HCT116 (cell line): ENCODE measurements around the gene SHANK1. TPM values are rescaled to one million over a fixed set of nuclear protein-coding genes. Genes with fewer than 3 reads are reported as not detected.
"Not testable (repeated sequence)": the region's sequence is repeated elsewhere in the genome, so short reads cannot be mapped to it uniquely, and the experiment has no call there.

Experiments used
- ATAC-seq: fragments of 200-7000 bp; cut with Tn5 transposase; 2 replicates; pipeline ENCODE4 v1.9.1; 2020; ENCODE audit warnings: mild to moderate bottlenecking, moderate library complexity
- BruUV-seq: library from RNA; stranded (reverse); fragments of 400-500 nt; replicated peaks from 2 replicates; lab custom pipeline; 2021; lab: Mats Ljungman, UMichigan
- CTCF ChIA-PET: fragments of 300-600 bp; sonication (Branson Sonifier 250); formaldehyde crosslinking; loops from one replicate; lab custom pipeline; 2021; ENCODE audit warnings: antibody characterized with exemption; lab: Charles Lee
- POLR2A ChIA-PET: fragments of 300-600, 350-600 bp; sonication (Branson Sonifier 250); formaldehyde crosslinking; loops from one replicate; lab custom pipeline; 2021; ENCODE audit warnings: antibody characterized with exemption; lab: Charles Lee
- RAD21 ChIA-PET, 2 experiments: fragments of 300-600 bp; sonication (Branson Sonifier 250); formaldehyde crosslinking; loops; one replicate each; lab custom pipeline; 2023; ENCODE audit warnings: low total read pairs in 2 of 2; ENCODE audit not compliant: uncharacterized antibody in 2 of 2, unreplicated experiment in 2 of 2, low non-redundant PET in 1 of 2; lab: Charles Lee
- DNase-seq: peaks from one replicate; pipeline ENCODE4 v3.0.0-alpha.2; 2010; ENCODE audit warnings: low read depth, low spot score
- H2AFZ ChIP-seq: fragments of 200-600 bp; shearing (Covaris generic), sonication (generic); 2 replicates; pipeline ENCODE4 v1.6.1; 2017; ENCODE audit warnings: low read depth, mixed run types, mixed read lengths, antibody characterized with exemption, low read length; ENCODE audit not compliant: poor library complexity, severe bottlenecking
- H3K27ac ChIP-seq: 2 replicates; pipeline ENCODE4 v1.5.1; 2012; ENCODE audit warnings: low read depth, low read length
- H3K27me3 ChIP-seq: fragments of 200-600 bp; sonication (generic); 2 replicates; pipeline ENCODE4 v1.6.1; 2016; ENCODE audit warnings: mixed run types, low read length, mixed read lengths; ENCODE audit not compliant: insufficient read depth
- H3K36me3 ChIP-seq, 2 experiments: fragments of 200-500 bp in 1 of 2; fragments of 200-600 bp in 1 of 2; sonication (Bioruptor generic) in 1 of 2; sonication (generic) in 1 of 2; 2 replicates each; pipeline versions ENCODE4 v1.5.1 to v1.6.1; 2014 to 2016; ENCODE audit warnings: low read length in 2 of 2, inconsistent platforms in 1 of 2, mixed read lengths in 1 of 2, mixed run types in 1 of 2; ENCODE audit not compliant: insufficient read depth in 2 of 2, control insufficient read depth in 1 of 2
- H3K4me1 ChIP-seq, 2 experiments: fragments of 200-600 bp in 1 of 2; sonication (generic) in 1 of 2; 2 replicates each; pipeline versions ENCODE4 v1.5.1 to v1.6.1; 2012 to 2017; ENCODE audit warnings: low read length in 2 of 2, inconsistent platforms in 1 of 2, mild to moderate bottlenecking in 1 of 2, mixed read lengths in 1 of 2, mixed run types in 1 of 2, moderate library complexity in 1 of 2; ENCODE audit not compliant: insufficient read depth in 2 of 2, control insufficient read depth in 1 of 2
- H3K4me2 ChIP-seq: fragments of 200-600 bp; sonication (generic); 2 replicates; pipeline ENCODE4 v1.6.1; 2017; ENCODE audit warnings: mixed run types, low read length, mixed read lengths
- H3K4me3 ChIP-seq, 2 experiments: fragments of 200-600 bp in 1 of 2; sonication (generic) in 1 of 2; replicated peaks in 1 of 2; 2 replicates each; pipeline ENCODE4 v1.5.1; 2011 to 2016; ENCODE audit warnings: low read length in 2 of 2, control low read depth in 1 of 2, low read depth in 1 of 2, mild to moderate bottlenecking in 1 of 2, mixed read lengths in 1 of 2, mixed run types in 1 of 2
- H3K79me2 ChIP-seq: fragments of 200-600 bp; sonication (generic); 2 replicates; pipeline ENCODE4 v1.6.1; 2017; ENCODE audit warnings: mild to moderate bottlenecking, mixed run types, low read length, moderate library complexity, mixed read lengths; ENCODE audit not compliant: insufficient read depth
- H3K9ac ChIP-seq: fragments of 200-600 bp; sonication (generic); 2 replicates; pipeline ENCODE4 v1.6.1; 2016; ENCODE audit warnings: low read length, mixed read lengths
- H3K9me2 ChIP-seq: fragments of 200-600 bp; sonication (generic), shearing (Covaris generic); 2 replicates; pipeline ENCODE4 v1.6.1; 2017; ENCODE audit warnings: mixed run types, mild to moderate bottlenecking, moderate library complexity; ENCODE audit not compliant: insufficient read depth
- H3K9me3 ChIP-seq, 2 experiments: fragments of 200-500 bp in 1 of 2; fragments of 200-600 bp in 1 of 2; sonication (Bioruptor generic) in 1 of 2; sonication (generic) in 1 of 2; 2 replicates each; pipeline ENCODE4 v1.6.1; 2014 to 2017; ENCODE audit warnings: low read length in 2 of 2, mixed read lengths in 2 of 2, inconsistent platforms in 1 of 2, low read depth in 1 of 2, mild to moderate bottlenecking in 1 of 2, mixed run types in 1 of 2, moderate library complexity in 1 of 2; ENCODE audit not compliant: control insufficient read depth in 1 of 2, insufficient read depth in 1 of 2
- H4K20me1 ChIP-seq: fragments of 200-600 bp; sonication (generic), shearing (Covaris generic); 2 replicates; pipeline ENCODE4 v1.6.1; 2017; ENCODE audit warnings: mixed run types, mild to moderate bottlenecking, moderate library complexity; ENCODE audit not compliant: insufficient read depth
- ELF1 ChIP-seq: IDR thresholded peaks from 2 replicates; pipeline ENCODE4 v1.6.1; 2012; ENCODE audit warnings: low read depth, borderline replicate concordance
- MAX ChIP-seq: IDR thresholded peaks from 2 replicates; pipeline ENCODE4 v1.6.1; 2012
- POLR2A ChIP-seq: IDR thresholded peaks from 2 replicates; pipeline ENCODE4 v1.7.0; 2011; ENCODE audit warnings: borderline replicate concordance; ENCODE audit not compliant: insufficient read depth, insufficient read length; ENCODE audit errors: extremely low read depth
- POLR2AphosphoS5 ChIP-seq: IDR thresholded peaks from 2 replicates; pipeline ENCODE4 v1.6.1; 2011; ENCODE audit warnings: mild to moderate bottlenecking, low read depth, low read length, moderate library complexity
- SRF ChIP-seq: IDR thresholded peaks from 2 replicates; pipeline ENCODE4 v1.6.1; 2012; ENCODE audit warnings: low read depth
- ZFX ChIP-seq: fragments of 450-650 bp; IDR thresholded peaks from 2 replicates; pipeline ENCODE4 v1.6.1; 2017
- ZNF274 ChIP-seq: fragments of 200-500 bp; sonication (Bioruptor generic); IDR thresholded peaks from 2 replicates; pipeline ENCODE4 v1.6.1; 2014; ENCODE audit warnings: mild to moderate bottlenecking, low read depth, low read length, inconsistent platforms
- intact Hi-C: fragments of 100-400 bp; cut with micrococcal nuclease; formaldehyde crosslinking; loops from 2 replicates; pipeline ENCODE4 v1.10.0; 2022
- total RNA-seq: library from RNA; stranded (reverse); gene quantifications from one replicate; pipeline ENCODE4 v1.2.1, GENCODE V29; 2021; ENCODE audit not compliant: unreplicated experiment

The SHANK1 gene
- total RNA-seq, 1 experiment from 2014 or later, result 3.0 TPM

GRCh38 chr19:50767263-50767662 lies 47.7 kb upstream of the SHANK1 start:
- BruUV-seq, H3K27me3 ChIP-seq, POLR2A ChIA-PET, CTCF ChIA-PET, H3K4me3 ChIP-seq, H4K20me1 ChIP-seq, H3K4me1 ChIP-seq, H3K27ac ChIP-seq, H3K79me2 ChIP-seq, H3K9me3 ChIP-seq, H3K4me2 ChIP-seq, H2AFZ ChIP-seq, DNase-seq, intact Hi-C loops, H3K36me3 ChIP-seq, H3K9ac ChIP-seq, H3K9me2 ChIP-seq: not testable (repeated sequence)
- RAD21 ChIA-PET, result interaction anchor here in 1 of 2 experiments (0.7 kb wide), 1 partner anchor 10 kb away, joined by 3 read pairs; no protein-coding TSS in a partner anchor
- TF ChIP-seq MAX, result peak; percentile 45; the same call in 1 of the 2 replicates
- peak; percentile 62; the same call in 1 of the 2 replicates for ATAC-seq

DNA sequence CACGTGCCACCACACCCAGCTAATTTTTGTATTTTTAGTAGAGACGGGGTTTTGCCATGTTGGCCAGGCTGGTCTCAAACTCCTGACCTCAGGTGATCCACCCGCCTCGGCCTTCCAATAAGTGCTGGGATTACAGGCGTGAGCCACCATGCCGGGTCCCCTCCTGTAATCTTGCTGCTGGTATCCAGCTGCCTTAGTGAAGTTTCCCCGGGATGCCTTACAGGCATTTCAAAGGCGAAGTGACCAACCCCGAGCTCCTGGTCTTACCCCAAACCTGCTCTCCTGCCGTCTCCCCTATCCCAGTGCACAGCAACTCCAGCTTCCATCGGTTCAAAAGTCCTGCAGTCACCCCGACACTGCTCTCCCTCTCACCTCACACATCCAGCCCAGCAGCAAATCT lies 47.1 kb upstream of the SHANK1 start:
- H2AFZ ChIP-seq, H3K79me2 ChIP-seq, H3K9ac ChIP-seq, H3K9me2 ChIP-seq, H3K4me2 ChIP-seq, POLR2A ChIA-PET, ATAC-seq, H3K36me3 ChIP-seq, H3K4me3 ChIP-seq, RAD21 ChIA-PET, H3K27ac ChIP-seq, H3K9me3 ChIP-seq, H4K20me1 ChIP-seq, CTCF ChIA-PET, H3K27me3 ChIP-seq, DNase-seq, intact Hi-C loops, BruUV-seq: not testable (repeated sequence)
- H3K4me1 ChIP-seq, result peaks cover 0 to 12% of the 10 kb centered on the region in 2 experiments; a peak in 1 of 4 replicates

- Histone ChIP-seq H3K27ac (no peak overlapping the region), H2AFZ (no peak overlapping the region), H3K79me2 (no peaks in the 10 kb centered on the region), H3K27me3 (no peaks in the 10 kb centered on the region), H3K36me3 (no peaks in the 10 kb centered on the region), H3K9me3 (no peaks in the 10 kb centered on the region), H3K4me1 (peaks cover 0 to 17% of the 10 kb centered on the region in 2 experiments; a peak in 2 of 4 replicates), H4K20me1 (no peaks in the 10 kb centered on the region), H3K4me2 (no peak overlapping the region), H3K9ac (no peak overlapping the region), H3K9me2 (no peaks in the 10 kb centered on the region), H3K4me3 (no peak overlapping the region)
- BruUV-seq, result no TSS peak
- ATAC-seq (no peak), DNase-seq (no peak)
- intact Hi-C loops, result no loop called here
- ChIA-PET CTCF (no interaction called here), RAD21 (no interaction called here), POLR2A (interaction anchor here (0.9 kb wide), 1 partner anchor 40 kb away, joined by 3 read pairs; no protein-coding TSS in a partner anchor)
- TF ChIP-seq POLR2AphosphoS5 (no peak), ELF1 (no peak), POLR2A (no peak), ZFX (no peak), ZNF274 (no peak), SRF (no peak)
Measured at GRCh38 chr19:50764409-50764808, 44.8 kb upstream of the SHANK1 start.

DNA sequence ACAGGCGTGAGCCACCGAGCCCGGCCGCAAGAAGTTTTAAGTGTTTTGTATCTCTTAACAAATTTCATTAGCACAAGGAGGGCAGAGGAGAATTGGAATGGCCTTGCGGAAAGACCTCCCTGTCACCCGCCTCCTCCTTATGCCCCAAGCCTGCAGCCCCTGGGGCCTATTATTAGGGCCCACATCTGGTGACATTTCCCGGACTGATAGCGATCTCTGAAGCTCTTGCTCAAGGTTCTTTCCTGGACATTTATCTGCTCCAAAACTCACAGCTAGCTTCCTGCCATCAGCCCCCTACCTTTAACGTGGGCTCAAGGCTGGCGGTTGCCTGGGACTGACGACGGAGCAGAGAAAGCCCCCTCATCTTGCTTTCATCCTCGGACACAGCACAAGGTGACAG lies 43.9 kb upstream of the SHANK1 start:
- DNase-seq, H3K4me2 ChIP-seq, RAD21 ChIA-PET, ATAC-seq, H3K4me3 ChIP-seq, H3K36me3 ChIP-seq, H3K27me3 ChIP-seq, BruUV-seq, H3K27ac ChIP-seq, H4K20me1 ChIP-seq, intact Hi-C loops, H3K9ac ChIP-seq, H3K9me2 ChIP-seq, H2AFZ ChIP-seq, H3K79me2 ChIP-seq, CTCF ChIA-PET, H3K9me3 ChIP-seq: not testable (repeated sequence)
- peaks cover 0 to 17% of the 10 kb centered on the region in 2 experiments; a peak in 2 of 4 replicates for H3K4me1 ChIP-seq
- POLR2A ChIA-PET, result interaction anchor here (0.9 kb wide), 1 partner anchor 41 kb away, joined by 3 read pairs; no protein-coding TSS in a partner anchor
